Fibroblast of the aortic adventitia (primary cell): ENCODE data around the gene OCEL1. TPM values are rescaled to one million over a fixed set of nuclear protein-coding genes. Genes with fewer than 3 reads are reported as not detected.
A peak's percentile ranks its signal among the peaks of the same experiment; 100 is the strongest.

Source experiments
- DNase-seq: peaks from one replicate; pipeline ENCODE4 v3.0.0-alpha.2; 2010; ENCODE audit warnings: low read depth
- H3K4me3 ChIP-seq: 2 replicates; pipeline ENCODE4 v1.5.1; 2011; ENCODE audit warnings: low read depth, mild to moderate bottlenecking, control low read depth, low read length, moderate library complexity
- CTCF ChIP-seq: IDR thresholded peaks from 2 replicates; pipeline ENCODE4 v1.5.1; 2011; ENCODE audit warnings: mild to moderate bottlenecking, low read length, control low read depth, inconsistent platforms; ENCODE audit not compliant: insufficient read depth
- total RNA-seq: library from RNA; depleted of rRNA; stranded (reverse); fragments of >200 nt; gene quantifications from 2 replicates; pipeline ENCODE4 v1.2.3, GENCODE V29; 2012; ENCODE audit warnings: low replicate concordance

Gene OCEL1
- total RNA-seq, 1 donor: 3.9 TPM

GRCh38 chr19:17240062-17240752 is 14.2 kb downstream of the OCEL1 start:
- no peak for DNase-seq
- TF ChIP-seq CTCF: no peak
- H3K4me3 ChIP-seq: no peak overlapping the region

DNA sequence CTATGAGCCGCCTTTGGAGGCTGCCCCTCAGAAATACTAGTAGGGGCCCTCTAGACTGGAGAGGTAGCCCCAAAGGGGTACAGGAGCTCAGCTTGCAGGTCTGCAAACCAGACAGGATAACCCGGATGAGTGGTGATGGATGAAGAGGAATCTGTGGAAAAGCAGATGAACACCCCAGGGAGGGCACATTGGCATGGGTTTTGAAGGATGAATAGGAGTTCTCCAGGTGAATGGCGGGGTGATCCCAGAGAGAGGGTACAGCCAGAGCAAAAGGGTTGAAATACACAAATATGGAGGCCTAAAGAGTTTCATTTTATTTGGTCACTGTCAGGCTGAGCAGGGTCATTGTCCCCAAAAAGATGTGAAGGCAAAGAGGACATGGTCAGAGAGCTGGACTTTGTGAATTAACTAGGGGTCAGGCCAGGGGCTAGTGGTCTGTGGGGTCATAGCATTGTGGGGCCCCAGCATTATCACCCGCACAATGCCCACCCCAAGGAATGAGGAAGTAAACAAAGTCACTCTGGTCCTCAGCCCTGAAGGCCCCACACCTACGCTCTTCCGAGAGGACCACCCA is 14.9 kb downstream of the OCEL1 start:
- no peak overlapping the region for H3K4me3 ChIP-seq
- no peak for DNase-seq
- no peak for TF ChIP-seq CTCF

DNA sequence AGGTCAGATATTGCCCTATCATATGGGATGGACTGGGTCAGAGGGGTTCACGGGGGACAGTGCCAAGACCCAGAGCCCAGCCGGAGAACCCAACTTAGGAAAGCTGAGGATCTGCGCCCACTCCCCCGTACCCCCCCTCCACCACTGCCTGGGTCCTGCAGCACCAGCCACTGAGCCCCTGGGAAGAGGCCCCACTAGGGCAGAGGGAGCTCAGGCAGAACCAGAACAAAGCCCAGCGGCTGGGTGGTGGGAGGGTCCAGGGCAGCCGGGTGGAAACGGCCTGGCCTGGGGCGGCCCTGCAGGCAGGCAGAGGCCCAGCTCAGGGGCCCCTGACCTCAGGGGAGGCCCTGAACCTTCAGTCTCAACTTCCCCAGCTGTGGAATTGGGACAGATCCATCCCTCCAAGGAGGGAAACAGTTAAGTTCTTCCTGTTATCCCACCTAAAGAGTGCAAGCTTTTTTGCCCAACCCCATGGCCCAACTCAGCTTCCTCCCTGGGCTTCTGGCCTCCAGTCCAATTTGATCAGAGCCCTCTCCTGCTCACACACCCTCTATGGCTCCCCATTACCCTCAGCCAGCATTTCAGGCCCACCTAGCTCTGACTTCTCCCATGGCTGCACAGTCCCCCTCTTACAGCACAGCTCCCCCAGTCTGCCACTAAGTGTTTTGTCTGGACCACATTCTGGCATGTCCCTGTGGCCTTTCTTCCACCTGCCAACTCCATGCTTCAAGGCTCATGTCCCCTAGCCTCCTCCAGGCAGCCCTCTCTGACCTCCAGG is 16.6 kb downstream of the OCEL1 start:
- DNase-seq: no peak
- H3K4me3 ChIP-seq: peak overlapping the region; percentile 90
- no peak for TF ChIP-seq CTCF

DNA sequence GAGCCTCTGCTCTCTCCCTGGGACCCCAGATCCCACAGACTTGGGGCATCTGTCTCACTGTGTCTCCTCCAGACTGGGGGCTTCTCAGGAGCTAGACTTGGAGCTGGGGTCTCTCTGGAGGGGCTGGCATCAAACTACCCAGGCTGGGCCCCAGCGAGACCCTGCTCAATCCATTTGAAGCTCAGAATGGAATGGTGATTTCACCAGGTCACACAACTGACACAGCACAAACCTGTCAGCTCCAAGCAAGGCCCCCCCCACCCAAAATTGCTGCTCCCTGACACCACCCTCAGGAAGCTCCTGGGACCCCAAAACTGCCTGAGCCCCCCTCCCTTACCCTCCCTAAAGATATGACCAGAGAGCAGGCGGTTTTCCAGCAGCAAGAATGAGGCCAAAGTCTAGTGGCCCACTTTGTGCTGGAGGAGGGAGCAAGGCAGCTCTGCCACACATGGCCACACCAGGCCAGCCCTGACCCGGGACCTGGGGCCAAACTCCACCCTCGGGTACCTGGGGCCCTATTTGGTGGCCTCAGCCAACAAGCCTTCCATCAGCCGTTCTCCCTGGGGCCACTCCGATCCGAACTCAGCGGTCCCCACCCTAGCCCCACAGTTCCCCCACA is 17.3 kb downstream of the OCEL1 start:
- no peak for TF ChIP-seq CTCF

DNA sequence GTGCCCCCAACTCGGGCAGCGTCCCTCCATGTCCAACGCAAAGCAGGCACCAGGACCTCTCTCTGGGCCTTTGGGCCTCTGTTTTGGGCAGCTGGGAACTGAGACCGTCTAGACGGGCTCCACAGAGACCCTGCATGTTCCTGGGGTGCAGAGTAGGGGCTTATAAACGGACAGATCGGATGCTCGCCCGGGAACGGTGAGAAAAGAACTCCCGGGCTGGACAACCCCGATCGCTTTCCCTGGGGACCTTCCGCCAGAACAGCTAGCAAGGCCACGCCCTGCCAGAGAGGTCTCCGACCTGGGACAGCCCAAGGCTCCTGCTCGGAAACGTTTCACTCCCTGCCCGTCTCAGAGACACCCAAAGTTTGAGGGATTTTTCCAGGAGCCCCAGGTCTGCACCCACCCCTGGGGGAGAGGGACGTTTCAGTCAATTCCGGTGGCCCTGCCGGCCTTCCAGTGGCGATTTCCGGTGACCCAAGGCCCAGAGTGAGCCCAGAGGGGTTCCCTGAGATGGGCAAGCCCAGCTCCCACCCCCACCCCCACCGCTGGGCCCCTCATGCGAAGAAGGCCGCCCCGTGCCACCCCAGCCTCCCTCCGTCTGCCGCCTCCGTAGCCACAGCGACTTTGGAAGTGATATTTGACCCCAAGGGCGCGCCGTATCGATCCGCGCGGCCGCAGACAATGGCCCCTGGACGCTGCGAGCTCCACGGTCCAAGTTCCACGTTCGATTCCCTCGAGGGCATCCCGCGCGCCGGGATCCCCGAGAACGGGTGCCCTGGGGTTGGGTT is 18.0 kb downstream of the OCEL1 start:
- H3K4me3 ChIP-seq: peak overlapping the region; percentile 90
- TF ChIP-seq CTCF: no peak
- DNase-seq: peak; percentile 50

More for the DNA sequence above, 17.3 kb downstream of the OCEL1 start:
- peak overlapping the region; percentile 90 for H3K4me3 ChIP-seq
- DNase-seq: no peak
